GM18907 (cell line): Measurements from ENCODE around the gene ZNF283.
"Not testable (repeated sequence)": the region's sequence is repeated elsewhere in the genome, so short reads cannot be mapped to it uniquely, and the experiment has no call there.

ENCODE experiments used
- ATAC-seq: cut with Tn5 transposase; IDR thresholded peaks from one replicate; pipeline ENCODE4 v1.9.1; 2021; ENCODE audit warnings: mild to moderate bottlenecking, moderate library complexity; ENCODE audit not compliant: unreplicated experiment

Gene ZNF283

GRCh38 chr19:43842007-43842406, 14.9 kb downstream of the ZNF283 start:
- no peak for ATAC-seq

- no peak for ATAC-seq
Measured at GRCh38 chr19:43847246-43847645, 20.1 kb downstream of the ZNF283 start.

DNA sequence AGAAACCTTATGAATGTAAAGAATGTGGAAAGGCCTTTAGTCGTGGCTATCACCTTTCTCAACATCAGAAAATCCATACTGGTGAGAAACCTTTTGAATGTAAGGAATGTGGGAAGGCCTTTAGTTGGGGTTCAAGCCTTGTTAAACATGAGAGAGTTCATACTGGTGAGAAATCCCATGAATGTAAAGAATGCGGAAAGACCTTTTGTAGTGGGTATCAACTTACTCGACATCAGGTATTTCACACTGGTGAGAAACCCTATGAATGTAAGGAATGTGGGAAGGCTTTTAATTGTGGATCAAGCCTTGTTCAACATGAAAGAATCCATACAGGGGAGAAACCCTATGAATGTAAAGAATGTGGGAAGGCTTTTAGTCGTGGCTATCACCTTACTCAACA, 20.8 kb downstream of the ZNF283 start:
- ATAC-seq = no peak

- no peak for ATAC-seq
Measured at GRCh38 chr19:43848821-43849220, 21.7 kb downstream of the ZNF283 start.

GRCh38 chr19:43858174-43858573, 31.1 kb downstream of the ZNF283 start:
- no peak for ATAC-seq

- ATAC-seq = not testable (repeated sequence)
Measured at GRCh38 chr19:43866923-43867322, 39.8 kb downstream of the ZNF283 start.

GRCh38 chr19:43872547-43873336, 45.6 kb downstream of the ZNF283 start:
- ATAC-seq = no peak

GRCh38 chr19:43880483-43880882, 53.4 kb downstream of the ZNF283 start:
- no peak for ATAC-seq

GRCh38 chr19:43883864-43884263, 56.7 kb downstream of the ZNF283 start, which contains the start of gene ZNF404:
Gene ZNF404 (minus strand): TSS chr19:43883964.
- ATAC-seq = no peak

DNA sequence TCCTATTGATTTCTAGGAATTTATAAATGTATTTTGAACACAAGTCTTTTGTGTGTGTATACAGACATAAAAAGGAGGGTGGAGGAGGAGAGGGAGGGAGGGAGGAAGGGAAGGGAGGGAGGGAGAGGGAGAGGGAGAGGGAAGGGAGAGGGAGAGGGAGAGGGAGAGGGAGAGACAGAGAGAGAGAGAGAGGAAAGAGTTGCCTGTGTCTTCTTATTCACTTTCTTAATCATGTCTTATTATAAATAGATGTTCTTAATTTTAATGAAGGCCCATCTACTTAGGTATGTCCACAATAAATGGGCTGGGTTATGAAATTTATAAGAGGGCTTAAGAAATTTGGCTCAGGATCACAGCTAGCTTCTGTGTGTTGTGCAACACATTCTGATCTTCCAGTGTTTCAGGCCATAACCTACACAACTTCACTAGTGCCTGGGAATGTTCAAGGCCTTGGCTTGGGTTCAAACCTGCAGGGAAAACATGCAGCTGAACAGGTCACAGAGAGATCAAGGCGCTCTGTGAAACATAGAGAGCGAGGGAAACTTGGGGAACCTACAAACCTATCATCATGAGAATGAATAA, 68.7 kb downstream of the ZNF283 start:
- ATAC-seq = no peak
